Effector memory CD8-positive, alpha-beta T cell (primary cell): Measurements from ENCODE around the gene SSBP3.

Experiments used
- ATAC-seq: fragments of 150-1000 bp; cut with Tn5 transposase; replicated peaks from 2 replicates; pipeline ENCODE4 v1.10.0; 2021; ENCODE audit warnings: mild to moderate bottlenecking, moderate library complexity
- DNase-seq, 3 experiments: peaks; one replicate each; pipeline ENCODE4 v3.0.0; 2021
- H3K27ac Mint-ChIP-seq, 2 donors: one replicate each; pipeline ENCODE4 v1.8.0; 2022; ENCODE audit warnings: mild to moderate bottlenecking in 2 of 2, mixed read lengths in 2 of 2, moderate library complexity in 2 of 2
- H3K27me3 Mint-ChIP-seq, 2 donors: one replicate each; pipeline ENCODE4 v1.8.0; 2022; ENCODE audit warnings: mixed read lengths in 2 of 2
- H3K36me3 Mint-ChIP-seq: one replicate; pipeline ENCODE4 v1.8.0; 2022; ENCODE audit warnings: mild to moderate bottlenecking, moderate library complexity, mixed read lengths; ENCODE audit not compliant: insufficient read depth
- H3K4me1 Mint-ChIP-seq, 2 donors: one replicate each; pipeline ENCODE4 v1.8.0; 2022; ENCODE audit warnings: low read depth in 2 of 2, mixed read lengths in 2 of 2
- H3K4me3 Mint-ChIP-seq, 2 donors: one replicate each; pipeline ENCODE4 v1.8.0; 2022; ENCODE audit warnings: mild to moderate bottlenecking in 2 of 2, mixed read lengths in 2 of 2, moderate library complexity in 2 of 2
- H3K9me3 Mint-ChIP-seq, 2 donors: one replicate each; pipeline ENCODE4 v1.8.0; 2022; ENCODE audit warnings: mixed read lengths in 2 of 2

Gene SSBP3

GRCh38 chr1:54371038-54371941 is 34.9 kb downstream of the SSBP3 start:
- peaks cover 58 to 61% of the 10 kb centered on the region in 2 donors for H3K4me1 Mint-ChIP-seq
- no peak for DNase-seq

GRCh38 chr1:54370287-54370989 is 35.8 kb downstream of the SSBP3 start:
- DNase-seq, result no peak
- no peaks in the 10 kb centered on the region for H3K27me3 Mint-ChIP-seq
- peaks cover 4% of the 10 kb centered on the region for H3K36me3 Mint-ChIP-seq
- H3K4me3 Mint-ChIP-seq, result no peak overlapping the region
- H3K27ac Mint-ChIP-seq, result peak overlapping the region in 1 of 2 donors; percentile 75
- H3K4me1 Mint-ChIP-seq, result peaks cover 63 to 66% of the 10 kb centered on the region in 2 donors
- ATAC-seq, result no peak
- H3K9me3 Mint-ChIP-seq, result no peaks in the 10 kb centered on the region

More at GRCh38 chr1:54371038-54371941, 34.9 kb downstream of the SSBP3 start:
- Mint-ChIP-seq H3K27me3 (no peaks in the 10 kb centered on the region), H3K9me3 (no peaks in the 10 kb centered on the region), H3K36me3 (peaks cover 4% of the 10 kb centered on the region), H3K27ac (peak overlapping the region; percentile 75 to 85), H3K4me3 (peak overlapping the region in 1 of 2 donors; percentile 15)
- ATAC-seq, result no peak

- Mint-ChIP-seq H3K27ac (no peak overlapping the region), H3K27me3 (no peaks in the 10 kb centered on the region), H3K4me1 (peaks cover 60 to 65% of the 10 kb centered on the region in 2 donors), H3K4me3 (no peak overlapping the region), H3K9me3 (no peaks in the 10 kb centered on the region), H3K36me3 (peaks cover 4% of the 10 kb centered on the region)
- ATAC-seq (no peak), DNase-seq (no peak)
Measured at GRCh38 chr1:54367613-54368012, 38.6 kb downstream of the SSBP3 start.

- Mint-ChIP-seq H3K4me3 (no peak overlapping the region), H3K27me3 (no peaks in the 10 kb centered on the region), H3K36me3 (peaks cover 5% of the 10 kb centered on the region), H3K4me1 (peaks cover 58 to 62% of the 10 kb centered on the region in 2 donors), H3K27ac (peak overlapping the region; percentile 51 to 75), H3K9me3 (no peaks in the 10 kb centered on the region)
- ATAC-seq (no peak), DNase-seq (no peak)
Measured at GRCh38 chr1:54365847-54366246, 40.3 kb downstream of the SSBP3 start.

- Mint-ChIP-seq H3K4me1 (peaks cover 58% of the 10 kb centered on the region in 2 donors), H3K36me3 (peaks cover 5% of the 10 kb centered on the region), H3K27me3 (no peaks in the 10 kb centered on the region), H3K4me3 (no peak overlapping the region), H3K27ac (peak overlapping the region; percentile 51 to 75), H3K9me3 (no peaks in the 10 kb centered on the region)
- DNase-seq (no peak), ATAC-seq (no peak)
Measured at GRCh38 chr1:54365398-54365797, 40.8 kb downstream of the SSBP3 start.

- H3K9me3 Mint-ChIP-seq, result no peaks in the 10 kb centered on the region
- H3K36me3 Mint-ChIP-seq, result peaks cover 3% of the 10 kb centered on the region
- no peak for DNase-seq
- peak overlapping the region in 1 of 2 donors; percentile 9 for H3K27ac Mint-ChIP-seq
- H3K27me3 Mint-ChIP-seq, result no peaks in the 10 kb centered on the region
- no peak for ATAC-seq
- H3K4me3 Mint-ChIP-seq, result no peak overlapping the region
- H3K4me1 Mint-ChIP-seq, result peaks cover 58 to 60% of the 10 kb centered on the region in 2 donors
Measured at GRCh38 chr1:54364995-54365394, 41.2 kb downstream of the SSBP3 start.

- H3K27me3 Mint-ChIP-seq, result no peaks in the 10 kb centered on the region
- DNase-seq, result no peak
- no peak for ATAC-seq
- no peaks in the 10 kb centered on the region for H3K9me3 Mint-ChIP-seq
- no peak overlapping the region for H3K4me3 Mint-ChIP-seq
- peaks cover 55 to 62% of the 10 kb centered on the region in 2 donors for H3K4me1 Mint-ChIP-seq
- peaks cover 3% of the 10 kb centered on the region for H3K36me3 Mint-ChIP-seq
- peak overlapping the region; percentile 9 to 82 for H3K27ac Mint-ChIP-seq
Measured at GRCh38 chr1:54364582-54364981, 41.6 kb downstream of the SSBP3 start.

- Mint-ChIP-seq H3K36me3 (peaks cover 3% of the 10 kb centered on the region), H3K9me3 (no peaks in the 10 kb centered on the region), H3K27ac (peak overlapping the region; percentile 80 to 82), H3K4me1 (peaks cover 56 to 61% of the 10 kb centered on the region in 2 donors), H3K27me3 (no peaks in the 10 kb centered on the region), H3K4me3 (no peak overlapping the region)
- ATAC-seq (no peak), DNase-seq (no peak)
Measured at GRCh38 chr1:54363925-54364324, 42.3 kb downstream of the SSBP3 start.

GRCh38 chr1:54362881-54363340 is 43.3 kb downstream of the SSBP3 start:
- Mint-ChIP-seq H3K36me3 (peaks cover 6% of the 10 kb centered on the region), H3K9me3 (no peaks in the 10 kb centered on the region), H3K27me3 (no peaks in the 10 kb centered on the region), H3K4me3 (no peak overlapping the region), H3K27ac (peak overlapping the region; percentile 80 to 82), H3K4me1 (peaks cover 61 to 63% of the 10 kb centered on the region in 2 donors)
- DNase-seq (no peak), ATAC-seq (no peak)

GRCh38 chr1:54361342-54361741 is 44.9 kb downstream of the SSBP3 start:
- Mint-ChIP-seq H3K36me3 (peaks cover 13% of the 10 kb centered on the region), H3K4me3 (no peak overlapping the region), H3K27ac (peak overlapping the region; percentile 80 to 82), H3K9me3 (no peaks in the 10 kb centered on the region), H3K27me3 (no peaks in the 10 kb centered on the region), H3K4me1 (peaks cover 68 to 75% of the 10 kb centered on the region in 2 donors)
- no peak for ATAC-seq
- DNase-seq, result no peak

- peak overlapping the region; percentile 20 to 82 for H3K27ac Mint-ChIP-seq
- peaks cover 13% of the 10 kb centered on the region for H3K36me3 Mint-ChIP-seq
- ATAC-seq, result no peak
- no peaks in the 10 kb centered on the region for H3K9me3 Mint-ChIP-seq
- no peak overlapping the region for H3K4me3 Mint-ChIP-seq
- H3K4me1 Mint-ChIP-seq, result peaks cover 64 to 72% of the 10 kb centered on the region in 2 donors
- no peak for DNase-seq
- no peaks in the 10 kb centered on the region for H3K27me3 Mint-ChIP-seq
Measured at GRCh38 chr1:54360165-54361005, 45.8 kb downstream of the SSBP3 start.

- DNase-seq (no peak), ATAC-seq (no peak)
- Mint-ChIP-seq H3K4me3 (no peak overlapping the region), H3K9me3 (no peaks in the 10 kb centered on the region), H3K36me3 (peaks cover 13% of the 10 kb centered on the region), H3K4me1 (peaks cover 64 to 69% of the 10 kb centered on the region in 2 donors), H3K27ac (peak overlapping the region in 1 of 2 donors; percentile 82), H3K27me3 (no peaks in the 10 kb centered on the region)
Measured at GRCh38 chr1:54359393-54360162, 46.6 kb downstream of the SSBP3 start.
